Mucosa of stomach (tissue), 1 donor: Measurements from ENCODE around the gene NCKIPSD.

ENCODE experiments used
- H3K27me3 ChIP-seq: one replicate; pipeline ENCODE4 v1.7.0; 2013; ENCODE audit warnings: mild to moderate bottlenecking, low read length; ENCODE audit not compliant: control insufficient read depth, insufficient read depth
- H3K36me3 ChIP-seq: one replicate; pipeline ENCODE4 v1.7.0; 2013; ENCODE audit warnings: low read length; ENCODE audit not compliant: control insufficient read depth, insufficient read depth
- H3K4me1 ChIP-seq: one replicate; pipeline ENCODE4 v1.7.0; 2013; ENCODE audit warnings: mild to moderate bottlenecking, low read length; ENCODE audit not compliant: control insufficient read depth, insufficient read depth
- H3K4me3 ChIP-seq: one replicate; pipeline ENCODE4 v1.7.0; 2013; ENCODE audit warnings: low read length
- H3K9ac ChIP-seq: one replicate; pipeline ENCODE4 v1.7.0; 2013; ENCODE audit warnings: mild to moderate bottlenecking, low read length, moderate library complexity
- H3K9me3 ChIP-seq: one replicate; pipeline ENCODE4 v1.7.0; 2013; ENCODE audit warnings: mild to moderate bottlenecking, low read length, moderate library complexity; ENCODE audit not compliant: control insufficient read depth
- donor health status: Pancreatic carcinoma.

Gene NCKIPSD

GRCh38 chr3:48652923-48653715, 32.6 kb downstream of the NCKIPSD start:
- H3K36me3 ChIP-seq = no peaks in the 10 kb centered on the region
- H3K9ac ChIP-seq = no peak overlapping the region
- no peak overlapping the region for H3K4me3 ChIP-seq

GRCh38 chr3:48651771-48652170, 33.9 kb downstream of the NCKIPSD start:
- Histone ChIP-seq H3K4me3 (no peak overlapping the region), H3K4me1 (peaks cover 3% of the 10 kb centered on the region), H3K9ac (no peak overlapping the region), H3K36me3 (no peaks in the 10 kb centered on the region), H3K9me3 (no peaks in the 10 kb centered on the region), H3K27me3 (peaks cover under 1% of the 10 kb centered on the region)

More at GRCh38 chr3:48652923-48653715, 32.6 kb downstream of the NCKIPSD start:
- Histone ChIP-seq H3K9me3 (no peaks in the 10 kb centered on the region), H3K4me1 (peaks cover 6% of the 10 kb centered on the region), H3K27me3 (peaks cover 10% of the 10 kb centered on the region)

DNA sequence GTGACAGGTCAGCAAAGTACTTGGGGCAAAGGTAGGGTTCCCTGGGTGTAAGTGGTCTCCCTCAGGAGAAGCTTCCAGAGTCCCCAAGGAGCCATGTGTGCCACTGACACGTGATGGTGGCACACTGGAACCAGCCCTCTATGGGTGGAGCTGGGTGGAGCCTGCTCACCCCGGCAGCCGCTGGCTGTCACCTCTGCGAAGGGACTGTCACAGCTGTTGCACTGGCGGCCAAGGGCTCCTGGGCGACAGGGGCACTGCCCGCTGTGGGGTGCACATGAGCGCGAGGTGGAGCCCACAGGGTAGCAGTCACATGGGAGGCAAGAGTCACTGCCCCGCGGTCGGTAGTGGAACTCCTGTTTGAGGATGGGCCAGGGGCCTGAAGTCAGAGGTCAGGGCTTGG, 35.0 kb downstream of the NCKIPSD start:
- Histone ChIP-seq H3K9ac (no peak overlapping the region), H3K9me3 (no peaks in the 10 kb centered on the region), H3K27me3 (no peaks in the 10 kb centered on the region), H3K4me1 (no peaks in the 10 kb centered on the region), H3K36me3 (no peaks in the 10 kb centered on the region), H3K4me3 (no peak overlapping the region)

DNA sequence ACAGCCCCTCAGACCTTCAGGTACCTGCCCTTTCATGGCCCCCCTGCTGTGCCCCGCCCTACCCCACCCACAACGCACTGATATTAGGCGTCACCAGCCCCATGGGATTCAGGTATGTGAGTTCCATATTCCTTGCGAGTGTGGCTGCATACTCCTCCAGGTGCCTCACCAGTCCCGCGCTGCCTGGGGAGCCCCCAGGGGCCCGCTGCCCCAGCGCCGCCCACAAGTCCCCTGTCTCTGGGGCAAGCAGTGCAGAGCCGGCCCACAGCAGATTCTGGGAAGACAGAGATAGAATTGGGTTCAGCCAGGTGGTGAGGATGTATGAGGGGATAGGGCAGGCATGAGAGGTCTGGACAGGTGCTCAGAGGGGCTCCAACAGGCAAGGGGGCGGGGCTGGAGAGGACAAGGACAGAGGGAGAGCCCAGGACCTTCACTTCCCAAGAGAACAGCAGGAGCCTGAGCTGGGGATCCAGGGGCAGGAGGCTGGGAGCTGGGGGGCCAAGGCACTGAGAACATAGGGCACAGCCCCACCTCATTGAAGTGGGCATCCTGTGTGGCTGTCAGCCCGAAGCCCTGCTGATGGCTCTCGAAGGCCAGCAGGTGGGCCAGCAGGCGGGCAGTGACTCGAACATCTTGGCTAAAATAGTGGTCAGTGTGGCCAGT, 37.4 kb downstream of the NCKIPSD start:
- H3K4me3 ChIP-seq = no peak overlapping the region
- no peaks in the 10 kb centered on the region for H3K27me3 ChIP-seq
- no peaks in the 10 kb centered on the region for H3K9me3 ChIP-seq
- H3K9ac ChIP-seq = no peak overlapping the region
- no peaks in the 10 kb centered on the region for H3K36me3 ChIP-seq
- H3K4me1 ChIP-seq = no peaks in the 10 kb centered on the region

- H3K27me3 ChIP-seq = no peaks in the 10 kb centered on the region
- no peak overlapping the region for H3K9ac ChIP-seq
- H3K9me3 ChIP-seq = no peaks in the 10 kb centered on the region
- H3K4me3 ChIP-seq = no peak overlapping the region
- H3K36me3 ChIP-seq = no peaks in the 10 kb centered on the region
- no peaks in the 10 kb centered on the region for H3K4me1 ChIP-seq
Observed at GRCh38 chr3:48647714-48648113, 38.0 kb downstream of the NCKIPSD start.

GRCh38 chr3:48644898-48645760, 40.6 kb downstream of the NCKIPSD start:
- H3K9me3 ChIP-seq = no peaks in the 10 kb centered on the region
- H3K27me3 ChIP-seq = no peaks in the 10 kb centered on the region
- H3K4me1 ChIP-seq = no peaks in the 10 kb centered on the region
- no peaks in the 10 kb centered on the region for H3K36me3 ChIP-seq
- no peak overlapping the region for H3K9ac ChIP-seq
- H3K4me3 ChIP-seq = no peak overlapping the region

DNA sequence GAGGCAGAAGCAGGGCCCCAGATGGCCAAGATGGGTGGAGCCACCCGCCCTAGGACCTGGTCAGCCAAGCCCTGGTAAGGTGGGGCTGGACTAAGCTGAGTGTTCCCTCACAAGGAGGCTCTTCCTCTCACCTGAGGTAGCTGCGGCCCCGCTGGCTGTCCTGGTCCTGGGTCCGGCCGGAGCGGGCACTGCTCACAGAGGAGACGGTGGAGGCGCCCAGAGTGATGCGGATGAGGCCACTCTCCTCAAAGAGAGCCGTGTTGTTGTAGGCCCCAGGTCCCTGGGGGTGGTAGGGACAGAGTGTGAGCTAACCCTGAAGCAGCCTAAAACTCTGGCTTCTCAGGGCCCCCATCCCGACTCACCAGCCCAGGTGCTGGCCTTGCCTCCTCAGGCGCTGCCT, 43.1 kb downstream of the NCKIPSD start:
- Histone ChIP-seq H3K36me3 (no peaks in the 10 kb centered on the region), H3K27me3 (no peaks in the 10 kb centered on the region), H3K4me3 (no peak overlapping the region), H3K9ac (no peak overlapping the region), H3K9me3 (no peaks in the 10 kb centered on the region), H3K4me1 (no peaks in the 10 kb centered on the region)

- Histone ChIP-seq H3K4me3 (no peak overlapping the region), H3K27me3 (no peaks in the 10 kb centered on the region), H3K9me3 (no peaks in the 10 kb centered on the region), H3K9ac (no peak overlapping the region), H3K36me3 (no peaks in the 10 kb centered on the region), H3K4me1 (peaks cover 2% of the 10 kb centered on the region)
Observed at GRCh38 chr3:48641396-48641795, 44.3 kb downstream of the NCKIPSD start.

DNA sequence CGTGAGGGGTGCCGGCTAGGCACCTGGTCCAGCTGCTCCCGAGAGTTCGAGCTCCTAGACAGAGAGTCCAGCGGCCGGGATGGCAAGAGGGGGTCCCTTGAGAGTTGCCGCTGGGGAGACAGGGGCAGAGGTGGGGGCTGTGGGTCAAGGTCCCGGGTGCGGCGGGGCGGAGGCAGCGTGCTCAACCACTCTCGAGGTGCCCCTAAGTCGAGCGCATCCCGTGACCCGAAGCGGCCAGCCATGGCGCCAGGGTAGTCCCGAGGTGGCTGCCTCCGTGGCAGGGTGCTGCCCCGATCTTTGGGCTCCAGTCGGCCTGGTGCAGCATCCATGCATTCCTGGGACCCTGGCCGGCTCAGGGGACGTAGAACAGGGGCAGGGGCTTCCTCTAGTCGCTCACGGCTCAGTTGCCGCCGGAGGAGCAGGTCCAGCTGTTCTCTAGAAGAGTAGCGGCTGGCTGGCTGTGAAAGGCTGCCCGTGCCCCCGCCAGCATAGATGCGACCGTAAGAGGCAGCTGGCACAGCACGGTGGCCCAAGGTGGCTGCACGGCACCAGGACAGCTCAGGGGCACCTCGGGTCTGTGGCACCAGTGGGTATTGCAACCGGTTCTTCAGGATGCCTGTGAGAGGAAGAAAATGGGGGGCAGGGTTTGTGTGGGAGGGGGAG, 45.6 kb downstream of the NCKIPSD start:
- Histone ChIP-seq H3K9me3 (no peaks in the 10 kb centered on the region), H3K9ac (no peak overlapping the region), H3K27me3 (no peaks in the 10 kb centered on the region), H3K36me3 (no peaks in the 10 kb centered on the region), H3K4me3 (no peak overlapping the region), H3K4me1 (peaks cover 10% of the 10 kb centered on the region)

DNA sequence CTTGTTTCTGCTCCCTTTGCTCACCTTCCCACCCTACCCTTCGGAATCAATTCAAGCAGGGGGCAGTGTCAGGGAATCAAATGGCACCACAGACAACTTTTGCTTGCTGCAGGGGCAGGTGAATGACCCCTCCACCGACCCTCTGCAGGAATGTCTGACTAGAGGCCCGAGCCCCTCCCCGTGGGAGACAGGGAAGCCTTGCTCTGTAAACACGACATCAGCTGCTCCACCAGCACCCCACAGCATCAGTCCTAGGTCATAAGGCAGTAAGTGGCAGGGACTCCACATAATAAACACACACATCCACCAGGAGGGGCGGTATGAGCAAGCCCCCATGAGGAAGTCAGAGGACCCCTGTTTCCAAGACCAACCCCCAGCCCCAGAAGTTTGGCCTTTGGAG, 48.4 kb downstream of the NCKIPSD start:
- H3K4me3 ChIP-seq = no peak overlapping the region
- H3K27me3 ChIP-seq = no peaks in the 10 kb centered on the region
- no peak overlapping the region for H3K9ac ChIP-seq
- H3K9me3 ChIP-seq = no peaks in the 10 kb centered on the region
- no peaks in the 10 kb centered on the region for H3K36me3 ChIP-seq
- peaks cover 18% of the 10 kb centered on the region for H3K4me1 ChIP-seq

DNA sequence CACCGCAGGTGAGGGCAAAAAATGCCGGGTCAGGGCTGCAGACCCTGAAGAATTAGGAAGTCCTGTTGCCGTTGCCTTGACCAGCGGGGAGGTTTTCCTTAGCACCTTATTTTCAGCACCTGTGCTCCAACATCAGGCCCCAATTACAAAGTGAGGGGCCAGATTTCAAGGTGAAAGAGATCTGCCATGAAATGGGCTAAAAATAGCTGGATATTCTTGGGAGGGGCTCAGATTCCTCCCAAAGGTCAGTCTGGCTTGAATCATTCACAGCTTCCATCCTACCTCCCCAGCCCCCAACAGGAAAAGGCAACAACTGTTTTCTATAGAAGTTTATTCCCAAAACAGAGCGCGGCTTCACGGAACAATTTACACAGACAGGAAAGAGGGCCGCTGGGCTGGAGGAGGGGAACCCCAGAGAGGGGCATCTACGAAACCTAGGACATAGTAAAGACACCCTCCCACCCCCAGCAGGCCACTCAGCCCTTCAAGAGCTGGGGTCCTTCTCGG, 49.5 kb downstream of the NCKIPSD start:
- Histone ChIP-seq H3K4me1 (peaks cover 18% of the 10 kb centered on the region), H3K27me3 (no peaks in the 10 kb centered on the region), H3K36me3 (no peaks in the 10 kb centered on the region), H3K9ac (peak overlapping the region; percentile 54), H3K4me3 (peak overlapping the region; percentile 47), H3K9me3 (no peaks in the 10 kb centered on the region)
